CD4-positive, alpha-beta T cell treated with Interleukin-10 for 1 hour (primary cell): ENCODE results near the gene UEVLD.

Experiments used
- DNase-seq: peaks from one replicate; pipeline ENCODE4 v3.0.0-alpha.2; 2020

UEVLD gene

DNA sequence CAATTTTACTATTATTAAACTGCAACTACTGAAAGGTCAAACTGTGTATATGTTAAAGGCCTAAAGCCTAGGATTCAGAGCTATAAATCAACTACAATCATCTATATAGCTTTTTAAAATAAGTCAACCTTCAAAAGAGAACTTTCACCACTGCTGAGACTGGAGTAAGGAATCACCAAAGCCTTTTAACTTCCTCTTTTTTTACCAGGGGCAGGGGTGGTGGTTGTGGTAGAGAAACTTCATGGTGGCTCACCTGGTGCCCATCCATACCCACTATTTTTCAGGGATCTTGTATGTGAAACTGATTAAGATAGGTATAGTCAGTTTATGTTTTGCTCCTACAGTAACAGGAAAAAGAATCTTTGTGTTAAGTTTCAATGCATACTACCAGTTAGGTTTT is 93.3 kb downstream of the UEVLD start:
- no peak for DNase-seq

DNA sequence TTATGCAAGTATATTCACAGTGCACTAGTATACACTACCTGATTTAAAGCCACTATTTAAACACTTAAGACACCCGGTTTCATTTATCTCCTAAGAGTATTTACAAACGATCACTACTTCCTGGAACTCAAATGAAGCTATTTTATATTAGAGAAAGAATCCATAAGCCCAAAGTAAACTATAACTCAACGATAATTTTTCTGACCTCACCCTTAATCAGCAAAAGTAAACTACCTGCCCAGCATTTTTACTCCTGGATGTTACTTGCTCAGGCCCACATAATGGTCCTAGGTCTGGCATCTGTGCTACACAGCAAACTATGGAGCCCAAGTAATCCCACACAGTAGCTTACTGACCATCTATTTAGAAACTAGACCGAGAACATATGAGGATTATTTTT is 95.2 kb downstream of the UEVLD start:
- DNase-seq, result no peak

DNA sequence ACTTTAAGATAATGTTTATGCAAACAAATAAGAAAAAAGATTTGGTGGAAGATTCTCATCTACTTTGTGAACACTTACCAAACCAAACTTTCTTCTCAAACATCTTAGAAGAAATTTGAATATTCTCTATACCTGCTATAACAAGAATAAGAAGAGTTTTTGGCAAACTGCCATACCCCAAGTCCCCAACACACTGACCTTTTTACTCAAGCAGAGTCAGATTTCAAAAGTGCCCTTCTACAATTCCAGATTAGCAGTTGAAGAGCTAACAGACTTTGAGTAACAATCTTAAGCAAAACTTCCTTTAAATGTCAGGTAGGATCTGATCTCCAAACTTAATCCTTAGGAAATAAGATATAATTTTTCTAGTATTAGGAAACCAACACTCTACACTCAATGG is 95.6 kb downstream of the UEVLD start:
- no peak for DNase-seq

DNA sequence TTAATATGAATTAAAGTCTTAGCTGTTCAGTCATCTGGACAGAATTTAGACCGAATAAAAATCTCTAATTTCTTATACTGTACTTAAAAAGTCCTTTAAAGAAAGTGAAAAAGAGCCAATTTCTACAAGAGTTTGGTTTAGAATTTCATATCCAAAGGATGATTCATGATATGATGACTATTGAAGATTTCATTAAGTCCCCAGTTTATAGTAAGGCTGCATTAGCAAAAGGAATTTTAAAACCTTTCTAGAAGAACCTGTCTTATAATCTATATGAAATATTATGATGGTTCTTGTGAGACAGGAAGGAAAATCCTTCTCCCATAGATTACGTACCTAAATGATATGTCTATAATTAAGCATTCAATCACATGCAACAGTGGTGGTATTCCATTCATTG is 96.6 kb downstream of the UEVLD start:
- DNase-seq, result no peak

DNA sequence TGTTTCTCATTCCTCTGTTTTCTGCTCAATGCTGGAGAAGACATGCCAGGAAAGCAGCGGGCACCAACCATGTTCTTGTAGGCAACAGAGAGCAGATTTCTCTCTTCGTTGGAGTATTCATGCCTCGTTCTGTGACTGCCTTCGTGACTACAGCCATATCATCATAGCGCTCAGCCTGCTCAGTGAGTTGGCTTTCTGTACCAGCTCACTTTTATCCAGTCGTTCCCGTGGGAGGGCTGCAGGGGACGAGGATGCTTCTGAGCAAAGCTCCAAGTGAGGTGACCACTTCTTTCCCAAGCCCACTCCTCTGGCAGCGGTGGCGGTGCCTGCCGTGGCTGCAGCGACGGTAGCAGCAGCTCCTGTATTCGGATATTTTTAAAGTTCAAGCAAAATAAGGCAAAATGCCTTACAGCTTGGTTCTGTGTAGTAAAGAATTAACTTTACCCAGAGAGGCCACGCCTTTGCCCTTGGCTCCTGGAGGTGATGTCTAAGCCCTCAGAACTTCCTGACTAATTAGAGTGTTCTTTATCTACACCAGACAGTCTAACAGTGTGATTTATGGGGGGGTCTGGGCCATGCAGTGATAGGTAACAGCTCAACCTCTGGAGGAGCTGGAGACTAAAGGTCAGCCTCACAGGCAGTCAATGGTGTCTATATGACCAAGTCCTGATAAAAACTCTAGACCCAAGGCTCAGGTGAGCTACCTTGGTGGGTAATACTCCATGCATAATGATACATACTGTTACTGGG is 97.6 kb downstream of the UEVLD start:
- no peak for DNase-seq

DNA sequence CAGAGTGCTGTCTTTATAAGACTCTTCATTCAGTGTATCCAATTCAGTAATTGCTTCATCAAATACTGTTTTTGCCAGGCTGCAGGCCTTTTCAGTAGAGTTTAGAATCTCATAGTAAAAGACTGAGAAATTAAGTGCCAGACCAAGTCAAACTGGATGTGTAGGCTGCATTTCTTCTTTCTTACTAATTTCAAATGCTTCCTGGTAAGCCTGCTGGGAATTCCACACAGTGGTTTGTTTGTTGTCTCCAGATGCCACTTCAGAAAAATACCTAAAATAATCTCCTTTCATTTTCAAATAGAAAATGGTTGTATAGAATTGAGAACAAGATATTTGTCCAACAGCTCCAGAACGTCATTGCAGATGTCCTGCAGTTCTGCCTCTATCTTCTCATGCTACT is 98.2 kb downstream of the UEVLD start:
- no peak for DNase-seq

DNA sequence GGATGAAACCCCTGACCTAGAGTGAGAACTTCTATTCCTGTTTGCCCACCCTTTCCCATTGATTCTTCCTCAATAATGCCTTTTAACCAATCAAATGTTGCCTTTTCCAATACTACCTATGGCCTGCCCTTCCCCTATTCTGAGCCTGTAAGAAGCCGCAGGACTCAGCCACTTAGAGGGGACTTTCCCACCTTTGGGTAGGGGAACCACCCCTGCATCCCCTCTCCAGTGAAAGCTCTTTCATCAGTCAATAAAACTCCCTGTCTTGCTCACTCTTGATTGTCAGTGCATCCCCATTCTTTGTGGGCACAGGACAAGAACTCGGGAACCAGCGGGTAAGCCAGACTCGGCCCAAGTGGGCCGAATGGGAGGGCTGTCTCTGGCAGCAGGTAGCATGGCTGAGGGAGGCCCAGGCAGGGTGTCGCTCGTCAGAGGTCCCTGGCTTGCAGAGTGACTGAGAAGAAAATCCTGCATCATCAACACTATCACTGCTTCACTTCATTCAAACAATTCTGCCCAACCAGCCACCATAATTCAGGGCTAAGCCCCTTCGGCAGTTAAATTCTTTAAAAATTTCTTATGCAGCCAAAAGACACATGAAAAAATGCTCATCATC is 102.5 kb downstream of the UEVLD start:
- no peak for DNase-seq
